Activated naive CD4-positive, alpha-beta T cell treated with anti-CD3 and anti-CD28 coated beads for 36 hours (primary cell): ENCODE results near the gene ACD. TPM values are rescaled to one million over a fixed set of nuclear protein-coding genes. Genes with fewer than 3 reads are reported as not detected.
"Not testable (repeated sequence)": the region's sequence is repeated elsewhere in the genome, so short reads cannot be mapped to it uniquely, and the experiment has no call there.

Experiments
- CTCF ChIA-PET: fragments of 350-600 bp; sonication (Branson Sonifier 250); formaldehyde crosslinking; loops from one replicate; lab custom pipeline; 2021; ENCODE audit warnings: antibody characterized with exemption; lab: Charles Lee
- DNase-seq: peaks from one replicate; pipeline ENCODE4 v3.0.0-alpha.2; 2020
- H3K27ac Mint-ChIP-seq: one replicate; pipeline ENCODE4 v1.8.0; 2021; ENCODE audit warnings: mild to moderate bottlenecking, mixed read lengths
- H3K27me3 Mint-ChIP-seq: one replicate; pipeline ENCODE4 v1.8.0; 2021; ENCODE audit warnings: low read depth, mixed read lengths
- H3K36me3 Mint-ChIP-seq: one replicate; pipeline ENCODE4 v1.8.0; 2021; ENCODE audit warnings: low read depth, mixed read lengths
- H3K4me1 Mint-ChIP-seq: one replicate; pipeline ENCODE4 v1.8.0; 2021; ENCODE audit warnings: low read depth, mixed read lengths
- H3K4me3 Mint-ChIP-seq: one replicate; pipeline ENCODE4 v1.8.0; 2021; ENCODE audit warnings: mild to moderate bottlenecking, moderate library complexity, mixed read lengths
- H3K9me3 Mint-ChIP-seq: one replicate; pipeline ENCODE4 v1.8.0; 2021; ENCODE audit warnings: mixed read lengths
- intact Hi-C: fragments of 100-400 bp; cut with micrococcal nuclease; formaldehyde crosslinking; loops from one replicate; pipeline ENCODE4 v1.15.1; 2023
- total RNA-seq, 2 experiments: library from RNA; stranded (reverse); gene quantifications; one replicate each; pipeline ENCODE4 v1.2.3, GENCODE V29; 2021

ACD gene
- total RNA-seq, 2 experiments from 2014 or later: 49.2 to 54.9 TPM

DNA sequence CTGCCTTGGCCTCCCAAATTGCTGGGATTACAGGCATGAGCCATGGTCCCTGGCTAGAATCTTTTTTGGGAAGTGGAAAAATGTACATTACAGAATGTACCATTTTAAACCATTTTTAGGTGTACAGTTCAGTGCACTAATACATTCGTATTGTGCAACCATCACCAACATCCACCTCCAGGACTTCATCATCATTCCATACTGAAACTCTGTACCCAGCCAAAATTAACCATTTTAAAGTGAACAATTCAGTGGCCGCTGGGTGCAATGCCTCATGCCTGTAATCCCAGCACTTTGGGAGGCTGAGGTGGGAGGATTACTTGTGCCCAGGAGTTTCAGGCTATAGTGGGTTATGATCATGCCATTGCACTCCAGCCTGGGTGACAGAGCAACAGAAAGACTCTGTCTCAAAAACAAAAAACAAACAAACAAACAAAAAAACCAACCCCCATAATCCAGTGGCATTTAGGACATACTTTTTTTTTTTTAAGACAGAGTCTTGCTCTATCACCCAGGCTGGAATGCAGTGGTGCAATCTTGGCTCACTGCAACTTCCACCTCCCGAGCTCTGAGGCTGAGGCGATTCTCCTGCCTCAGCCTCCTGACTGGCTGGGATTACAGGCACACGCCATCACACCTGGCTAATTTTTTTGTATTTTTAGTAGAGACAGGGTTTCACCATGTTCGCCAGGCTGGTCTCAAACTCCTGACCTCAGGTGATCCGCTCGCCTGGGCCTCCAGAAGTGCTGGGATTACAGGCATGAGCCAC, 33.6 kb upstream of the ACD start:
- H3K36me3 Mint-ChIP-seq, H3K27ac Mint-ChIP-seq, CTCF ChIA-PET, H3K4me1 Mint-ChIP-seq, H3K9me3 Mint-ChIP-seq, DNase-seq, H3K27me3 Mint-ChIP-seq, intact Hi-C loops, H3K4me3 Mint-ChIP-seq: not testable (repeated sequence)

DNA sequence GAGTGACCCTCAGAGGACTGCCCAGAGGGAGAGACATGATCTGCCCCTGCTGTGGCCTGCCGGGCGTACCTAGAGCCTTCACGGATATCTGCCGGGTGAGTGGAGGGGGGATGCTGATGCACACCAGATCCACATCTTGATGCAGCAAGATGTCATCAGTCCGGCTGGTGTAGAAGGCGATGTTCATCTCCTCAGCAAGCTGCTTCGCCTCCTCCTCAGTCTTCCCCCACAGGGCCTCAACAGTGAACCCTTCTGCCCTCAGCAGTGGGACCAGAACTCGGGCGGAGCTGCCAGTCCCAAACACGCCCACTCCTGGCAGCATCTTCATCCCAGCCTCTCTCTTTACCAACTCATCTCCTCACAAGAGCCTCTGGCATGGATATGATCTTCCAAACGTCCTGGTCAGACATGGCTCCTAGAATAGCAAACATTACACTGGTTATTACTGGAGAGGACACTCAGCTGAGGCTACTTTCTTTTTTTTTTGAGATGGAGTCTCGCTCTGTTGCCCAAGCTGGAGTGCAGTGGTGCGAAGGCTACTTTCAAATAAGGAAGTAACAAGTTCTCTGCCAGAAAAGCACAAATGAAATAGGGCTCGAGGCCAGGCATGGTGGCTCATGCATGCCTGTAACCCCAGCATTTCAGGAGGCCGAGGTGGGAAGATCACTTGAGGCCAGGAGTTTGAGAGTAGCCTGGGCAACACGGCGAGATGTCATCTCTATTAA, 25.5 kb upstream of the ACD start:
- Mint-ChIP-seq H3K9me3 (no peaks in the 10 kb centered on the region), H3K27ac (no peak overlapping the region), H3K4me3 (no peak overlapping the region), H3K27me3 (no peaks in the 10 kb centered on the region), H3K36me3 (peaks cover 2% of the 10 kb centered on the region), H3K4me1 (peaks cover 10% of the 10 kb centered on the region)
- no peak for DNase-seq
- CTCF ChIA-PET: no interaction called here
- intact Hi-C loops: no loop called here

DNA sequence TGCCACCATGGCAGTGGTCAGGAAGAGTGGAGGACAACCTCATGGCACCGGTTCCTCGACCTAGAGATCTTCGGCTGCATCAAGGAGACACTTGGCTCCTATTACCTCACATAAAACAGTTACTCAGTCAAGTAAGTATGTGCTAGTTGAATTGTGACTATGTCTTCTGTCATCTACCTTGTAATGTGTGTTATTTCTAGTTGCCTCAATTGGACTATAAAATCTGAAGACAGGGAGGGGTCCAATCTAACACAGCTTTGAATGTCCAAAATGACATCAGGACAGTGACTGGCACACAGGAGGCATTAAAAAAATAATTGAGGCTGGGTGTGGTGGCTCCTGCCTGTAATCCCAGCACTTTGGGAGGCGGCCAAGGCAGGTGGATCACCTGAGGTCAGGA, 23.7 kb upstream of the ACD start:
- H3K27me3 Mint-ChIP-seq: no peaks in the 10 kb centered on the region
- no peaks in the 10 kb centered on the region for H3K9me3 Mint-ChIP-seq
- peaks cover 2% of the 10 kb centered on the region for H3K36me3 Mint-ChIP-seq
- no peak for DNase-seq
- H3K4me1 Mint-ChIP-seq: peaks cover 10% of the 10 kb centered on the region
- no peak overlapping the region for H3K27ac Mint-ChIP-seq
- no peak overlapping the region for H3K4me3 Mint-ChIP-seq
- CTCF ChIA-PET: no interaction called here
- intact Hi-C loops: no loop called here

DNA sequence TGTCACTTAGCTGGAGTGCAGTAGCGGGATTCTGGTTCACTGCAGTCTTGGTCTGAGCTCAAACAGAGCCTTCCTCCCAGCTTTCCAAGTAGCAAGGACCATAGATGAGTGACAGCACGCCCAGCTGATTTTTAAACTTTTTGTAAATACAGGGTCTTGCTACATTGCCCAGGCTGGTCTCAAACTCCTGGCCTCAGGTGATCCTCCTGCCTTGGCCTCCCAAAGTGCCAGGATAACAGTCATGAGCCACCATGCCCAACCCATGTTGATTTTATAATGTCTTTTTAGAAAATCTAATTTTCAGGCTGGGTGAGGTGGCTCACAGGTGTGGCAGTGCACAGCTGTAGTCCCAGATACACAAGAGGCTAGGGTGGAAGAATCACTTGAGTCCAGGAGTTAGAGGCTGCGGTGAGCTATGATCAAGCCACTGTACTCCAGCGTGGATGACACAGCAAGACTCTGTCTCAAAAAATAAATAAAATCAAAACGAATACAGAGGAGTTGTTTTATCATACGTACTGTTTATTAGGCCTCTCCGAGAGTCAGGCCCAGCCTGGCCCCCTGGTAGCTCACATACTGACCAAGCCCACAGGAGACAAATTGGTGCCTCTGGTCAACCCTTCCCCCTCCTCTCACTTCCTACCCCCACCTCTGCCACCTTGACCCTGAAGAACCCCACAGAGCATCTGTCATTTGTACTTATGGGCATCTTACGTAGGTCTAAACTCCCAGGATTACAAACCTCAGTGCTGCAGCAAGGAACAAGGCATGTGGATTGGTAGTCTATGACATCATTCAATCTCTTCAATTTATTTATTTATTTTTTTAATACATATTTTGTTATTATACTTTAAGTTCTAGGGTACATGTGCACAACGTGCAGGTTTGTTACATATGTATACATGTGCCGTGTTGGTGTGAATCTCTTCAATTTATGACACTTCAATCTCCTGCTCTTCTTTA, 20.2 kb upstream of the ACD start:
- Mint-ChIP-seq H3K4me3 (no peak overlapping the region), H3K9me3 (no peaks in the 10 kb centered on the region), H3K36me3 (peaks cover 2% of the 10 kb centered on the region), H3K27me3 (no peaks in the 10 kb centered on the region), H3K27ac (no peak overlapping the region), H3K4me1 (peaks cover under 1% of the 10 kb centered on the region)
- CTCF ChIA-PET: interaction anchor here (0.8 to 1.1 kb wide), 2 partner anchors 13 to 36 kb away, joined by 3 to 5 read pairs; no protein-coding TSS in a partner anchor
- no peak for DNase-seq
- intact Hi-C loops: no loop called here

- H3K27ac Mint-ChIP-seq: no peak overlapping the region
- no peaks in the 10 kb centered on the region for H3K36me3 Mint-ChIP-seq
- no peaks in the 10 kb centered on the region for H3K27me3 Mint-ChIP-seq
- intact Hi-C loops: no loop called here
- no peak for DNase-seq
- no peaks in the 10 kb centered on the region for H3K4me1 Mint-ChIP-seq
- H3K4me3 Mint-ChIP-seq: no peak overlapping the region
- no peaks in the 10 kb centered on the region for H3K9me3 Mint-ChIP-seq
- CTCF ChIA-PET: interaction anchor here (0.5 to 1.0 kb wide), 2 partner anchors 10 to 211 kb away, joined by 3 read pairs; no protein-coding TSS in a partner anchor
Observed at GRCh38 chr16:67678354-67679023, 18.4 kb upstream of the ACD start.

- no peak overlapping the region for H3K27ac Mint-ChIP-seq
Observed at GRCh38 chr16:67677712-67678111, 17.7 kb upstream of the ACD start.

DNA sequence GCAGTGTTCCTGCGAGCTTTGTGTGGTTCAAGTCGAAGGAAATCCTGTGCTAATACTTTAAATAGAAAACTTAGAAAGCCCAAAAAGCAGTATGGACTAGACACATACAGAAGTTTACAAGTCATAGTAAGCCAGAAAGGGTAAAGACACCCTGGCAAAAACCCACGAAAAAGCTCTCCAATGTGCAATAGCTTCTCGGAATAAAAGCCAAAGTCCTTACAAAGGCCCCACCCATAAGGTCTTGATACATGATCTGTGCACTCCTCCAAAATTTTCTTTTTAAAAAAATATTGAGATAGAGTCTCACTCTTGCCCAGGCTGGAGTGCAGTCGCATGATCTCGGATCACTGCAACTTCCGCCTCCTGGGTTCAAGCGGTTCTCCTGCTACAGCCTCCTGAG, 16.9 kb upstream of the ACD start:
- no peaks in the 10 kb centered on the region for H3K4me1 Mint-ChIP-seq
- no peaks in the 10 kb centered on the region for H3K27me3 Mint-ChIP-seq
- H3K9me3 Mint-ChIP-seq: no peaks in the 10 kb centered on the region
- CTCF ChIA-PET: interaction anchor here (0.6 to 2.6 kb wide), 2 partner anchors 10 to 400 kb away, joined by 3 to 7 read pairs; partner anchors contain the start of genes C16orf86 and ENKD1
- no peaks in the 10 kb centered on the region for H3K36me3 Mint-ChIP-seq
- DNase-seq: no peak
- H3K27ac Mint-ChIP-seq: no peak overlapping the region
- no peak overlapping the region for H3K4me3 Mint-ChIP-seq
- intact Hi-C loops: no loop called here

More at GRCh38 chr16:67677712-67678111, 17.7 kb upstream of the ACD start:
- no peak for DNase-seq
- Mint-ChIP-seq H3K27me3 (no peaks in the 10 kb centered on the region), H3K4me3 (no peak overlapping the region), H3K4me1 (no peaks in the 10 kb centered on the region), H3K36me3 (no peaks in the 10 kb centered on the region), H3K9me3 (no peaks in the 10 kb centered on the region)
- intact Hi-C loops: no loop called here
- CTCF ChIA-PET: interaction anchor here (0.5 to 1.0 kb wide), 2 partner anchors 10 to 211 kb away, joined by 3 read pairs; no protein-coding TSS in a partner anchor

GRCh38 chr16:67676516-67676915, 16.5 kb upstream of the ACD start:
- DNase-seq: no peak
- Mint-ChIP-seq H3K9me3 (no peaks in the 10 kb centered on the region), H3K4me3 (no peak overlapping the region), H3K4me1 (no peaks in the 10 kb centered on the region), H3K27ac (no peak overlapping the region), H3K27me3 (no peaks in the 10 kb centered on the region), H3K36me3 (no peaks in the 10 kb centered on the region)
- intact Hi-C loops: no loop called here
- CTCF ChIA-PET: interaction anchor here (0.6 to 2.6 kb wide), 2 partner anchors 10 to 399 kb away, joined by 3 to 7 read pairs; partner anchors contain the start of genes C16orf86 and ENKD1

- Mint-ChIP-seq H3K4me1 (no peaks in the 10 kb centered on the region), H3K27me3 (no peaks in the 10 kb centered on the region), H3K4me3 (no peak overlapping the region), H3K36me3 (no peaks in the 10 kb centered on the region), H3K27ac (no peak overlapping the region), H3K9me3 (no peaks in the 10 kb centered on the region)
- DNase-seq: no peak
- CTCF ChIA-PET: interaction anchor here (0.9 to 2.6 kb wide), 2 partner anchors 9 to 129 kb away, joined by 3 to 7 read pairs; partner anchors contain the start of genes C16orf86 and ENKD1
- intact Hi-C loops: no loop called here
Observed at GRCh38 chr16:67675999-67676398, 15.9 kb upstream of the ACD start.

DNA sequence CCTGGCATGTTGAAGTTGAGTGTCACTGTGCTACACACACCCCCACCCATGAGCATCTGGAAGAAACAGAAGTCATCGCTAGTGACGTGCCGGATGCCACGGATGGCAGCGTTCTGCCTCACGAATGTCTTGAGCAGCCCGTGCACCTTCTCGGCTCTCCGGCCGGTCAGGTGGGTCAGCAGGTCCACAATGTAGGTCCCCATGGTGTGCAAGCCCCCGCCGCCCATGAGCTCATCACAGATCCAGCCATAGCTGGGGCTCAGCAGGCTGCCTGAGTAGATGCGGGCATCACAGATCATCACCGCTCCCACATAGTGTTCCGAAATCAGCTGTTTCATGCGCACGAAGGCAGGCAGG, 15.5 kb upstream of the ACD start:
- Mint-ChIP-seq H3K36me3 (no peaks in the 10 kb centered on the region), H3K4me1 (no peaks in the 10 kb centered on the region), H3K4me3 (no peak overlapping the region), H3K27me3 (no peaks in the 10 kb centered on the region), H3K27ac (no peak overlapping the region), H3K9me3 (no peaks in the 10 kb centered on the region)
- no peak for DNase-seq
- CTCF ChIA-PET: interaction anchor here (0.9 to 2.6 kb wide), 2 partner anchors 9 to 129 kb away, joined by 3 to 7 read pairs; partner anchors contain the start of genes C16orf86 and ENKD1
- intact Hi-C loops: no loop called here

DNA sequence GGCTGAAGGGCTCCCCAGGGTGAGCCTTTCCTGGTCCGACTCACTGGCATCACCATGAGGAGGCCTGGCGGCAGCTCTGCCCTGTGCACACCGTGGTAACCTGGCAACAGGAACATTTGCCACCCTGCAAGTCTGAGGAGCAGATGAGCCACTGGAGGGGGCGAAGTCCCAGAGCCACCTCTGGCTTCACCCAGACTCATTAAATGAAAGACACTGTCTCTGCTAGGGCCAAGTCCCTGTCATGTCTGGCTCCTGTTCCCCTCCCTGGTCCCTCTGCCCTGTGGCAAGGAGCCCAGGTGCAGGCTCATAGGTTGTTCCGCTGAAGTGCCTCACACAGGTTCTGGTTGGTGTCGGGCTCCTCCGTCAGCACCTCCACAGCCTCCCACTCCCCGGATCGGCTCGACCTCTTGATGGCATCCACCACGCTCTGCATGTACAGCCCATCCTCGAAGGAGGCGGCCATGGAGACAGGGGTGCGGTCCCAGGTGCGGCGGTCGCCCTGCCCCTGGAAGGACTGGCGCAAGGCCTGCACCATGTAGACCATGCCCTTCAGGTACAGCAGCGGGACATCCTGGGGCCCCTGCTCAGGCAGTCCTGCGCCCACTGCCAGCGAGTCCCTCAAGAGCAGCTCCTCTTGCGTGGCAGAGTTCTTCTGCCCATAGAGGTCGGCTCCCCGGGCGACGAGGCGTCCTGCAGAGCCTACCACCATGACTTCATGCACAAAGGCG, 15.0 kb upstream of the ACD start:
- Mint-ChIP-seq H3K4me3 (no peak overlapping the region), H3K27ac (no peak overlapping the region), H3K36me3 (no peaks in the 10 kb centered on the region), H3K9me3 (no peaks in the 10 kb centered on the region), H3K27me3 (no peaks in the 10 kb centered on the region), H3K4me1 (no peaks in the 10 kb centered on the region)
- intact Hi-C loops: no loop called here
- no peak for DNase-seq
- CTCF ChIA-PET: interaction anchor here (0.8 to 2.6 kb wide), 5 partner anchors 8 to 181 kb away, joined by 3 to 7 read pairs (median 3); partner anchors contain the start of genes C16orf86 and ENKD1
